AG09309 (cell line): Measurements from ENCODE around the gene EAPP.
A peak's percentile ranks its signal among the peaks of the same experiment; 100 is the strongest.
"Not testable (repeated sequence)": the region's sequence is repeated elsewhere in the genome, so short reads cannot be mapped to it uniquely, and the experiment has no call there.

Experiments
- DNase-seq: peaks from one replicate; pipeline ENCODE4 v3.0.0-alpha.2; 2010; ENCODE audit warnings: low read depth
- H3K4me3 ChIP-seq: 2 replicates; pipeline ENCODE4 v1.5.1; 2011; ENCODE audit warnings: mild to moderate bottlenecking, low read depth, low read length, moderate library complexity; ENCODE audit not compliant: control insufficient read depth
- TF ChIP-seq, protein P1 (sequence below): IDR thresholded peaks from 2 replicates; pipeline ENCODE4 v1.5.1; 2011; ENCODE audit warnings: mild to moderate bottlenecking, low read depth, low read length, inconsistent platforms; ENCODE audit not compliant: insufficient read depth, control insufficient read depth; ENCODE audit errors: missing control alignments

The EAPP gene

DNA sequence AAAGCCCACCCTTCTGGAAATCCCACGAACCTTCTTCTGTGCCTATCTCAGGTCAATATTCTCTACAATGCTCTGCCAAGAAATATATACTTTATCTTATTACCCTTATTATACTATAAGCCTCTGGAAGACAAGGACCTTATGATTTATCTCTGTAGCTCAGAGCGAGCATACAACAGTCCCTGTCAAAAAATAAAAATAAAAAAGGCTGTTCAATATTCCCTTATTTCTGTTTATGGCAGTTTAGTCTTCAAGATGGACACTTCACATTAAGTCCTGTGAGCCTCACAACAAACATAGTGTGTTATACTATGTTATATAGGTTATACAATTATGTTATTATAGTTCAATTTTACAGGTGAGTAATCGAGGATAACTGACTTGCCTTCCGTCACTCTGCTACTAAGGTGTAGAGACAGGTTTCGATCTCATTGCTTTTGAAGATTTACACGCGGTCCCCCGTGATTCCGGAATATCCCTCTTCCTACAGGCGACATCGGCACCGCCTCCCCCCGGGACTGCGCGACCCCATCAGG is 562 bp downstream of the EAPP start:
- peak overlapping the region; percentile 74 for H3K4me3 ChIP-seq
- TF ChIP-seq, protein P1, sequence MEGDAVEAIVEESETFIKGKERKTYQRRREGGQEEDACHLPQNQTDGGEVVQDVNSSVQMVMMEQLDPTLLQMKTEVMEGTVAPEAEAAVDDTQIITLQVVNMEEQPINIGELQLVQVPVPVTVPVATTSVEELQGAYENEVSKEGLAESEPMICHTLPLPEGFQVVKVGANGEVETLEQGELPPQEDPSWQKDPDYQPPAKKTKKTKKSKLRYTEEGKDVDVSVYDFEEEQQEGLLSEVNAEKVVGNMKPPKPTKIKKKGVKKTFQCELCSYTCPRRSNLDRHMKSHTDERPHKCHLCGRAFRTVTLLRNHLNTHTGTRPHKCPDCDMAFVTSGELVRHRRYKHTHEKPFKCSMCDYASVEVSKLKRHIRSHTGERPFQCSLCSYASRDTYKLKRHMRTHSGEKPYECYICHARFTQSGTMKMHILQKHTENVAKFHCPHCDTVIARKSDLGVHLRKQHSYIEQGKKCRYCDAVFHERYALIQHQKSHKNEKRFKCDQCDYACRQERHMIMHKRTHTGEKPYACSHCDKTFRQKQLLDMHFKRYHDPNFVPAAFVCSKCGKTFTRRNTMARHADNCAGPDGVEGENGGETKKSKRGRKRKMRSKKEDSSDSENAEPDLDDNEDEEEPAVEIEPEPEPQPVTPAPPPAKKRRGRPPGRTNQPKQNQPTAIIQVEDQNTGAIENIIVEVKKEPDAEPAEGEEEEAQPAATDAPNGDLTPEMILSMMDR, result no peak
- DNase-seq, result no peak

- peak overlapping the region; percentile 74; the same call in 1 of the 2 replicates for H3K4me3 ChIP-seq
- not testable (repeated sequence) for DNase-seq
Observed at GRCh38 chr14:34538096-34538495, 1.4 kb downstream of the EAPP start.

DNA sequence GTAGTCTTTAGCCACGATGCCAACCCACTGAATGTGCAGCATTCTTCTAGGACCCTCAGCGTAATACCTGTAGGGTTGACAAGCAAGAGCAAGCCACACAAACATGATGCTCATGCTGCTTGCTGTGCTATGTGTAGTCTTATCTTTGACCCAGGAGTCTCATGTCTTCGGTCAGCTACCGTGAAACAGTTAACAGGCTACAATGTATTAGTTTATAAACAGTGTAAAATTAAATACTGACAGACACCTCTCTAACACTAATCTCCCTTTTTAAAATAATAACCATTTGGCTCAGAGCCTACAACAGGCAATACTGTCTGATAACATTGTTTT is 1.9 kb downstream of the EAPP start:
- TF ChIP-seq, protein P1, result no peak
- no peak overlapping the region for H3K4me3 ChIP-seq
- no peak for DNase-seq

DNA sequence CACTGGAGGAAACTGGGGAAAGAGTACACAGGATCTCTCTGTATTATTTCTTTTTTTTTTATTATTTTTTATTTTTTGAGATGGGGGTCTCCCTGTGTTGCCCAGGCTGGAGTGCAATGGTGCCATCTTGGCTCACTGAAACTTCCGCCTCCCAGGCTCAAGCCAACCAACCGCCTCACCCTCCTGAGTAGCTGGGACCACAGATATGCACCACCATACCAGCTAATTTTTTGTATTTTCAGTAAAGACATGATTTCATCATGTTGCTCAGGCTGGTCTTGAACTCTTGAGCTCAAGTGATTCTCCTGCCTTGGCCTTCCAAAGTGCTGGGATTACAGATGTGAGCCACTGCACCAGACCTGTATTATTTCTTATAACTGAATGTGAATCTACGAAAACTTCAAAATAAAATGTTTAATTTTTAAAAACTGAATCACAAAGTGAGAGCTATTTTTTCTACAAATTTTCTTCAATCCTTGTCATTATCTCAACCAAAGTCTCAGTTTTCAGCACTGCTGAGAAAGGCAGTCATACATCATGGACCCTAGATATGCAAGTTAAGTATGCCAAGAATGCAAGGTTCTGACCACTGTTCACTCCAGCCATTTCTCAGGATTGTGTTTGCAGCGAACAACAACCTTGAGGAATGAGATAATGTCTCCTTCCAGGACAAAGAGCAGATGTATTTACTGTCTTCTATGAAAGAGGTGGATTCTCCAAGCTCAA is 2.4 kb downstream of the EAPP start:
- H3K4me3 ChIP-seq, result no peak overlapping the region
- TF ChIP-seq, protein P1, result no peak
- no peak for DNase-seq

GRCh38 chr14:34527591-34527990 is 11.9 kb downstream of the EAPP start:
- no peak overlapping the region for H3K4me3 ChIP-seq
- DNase-seq, result no peak
- TF ChIP-seq, protein P1, result no peak

GRCh38 chr14:34524216-34524615 is 15.3 kb downstream of the EAPP start:
- not testable (repeated sequence) for H3K4me3 ChIP-seq, DNase-seq

- TF ChIP-seq, protein P1, result no peak
- no peak for DNase-seq
- H3K4me3 ChIP-seq, result no peak overlapping the region
Observed at GRCh38 chr14:34522496-34522895, 17.0 kb downstream of the EAPP start.

- not testable (repeated sequence) for H3K4me3 ChIP-seq, DNase-seq
Observed at GRCh38 chr14:34521071-34521470, 18.4 kb downstream of the EAPP start.

DNA sequence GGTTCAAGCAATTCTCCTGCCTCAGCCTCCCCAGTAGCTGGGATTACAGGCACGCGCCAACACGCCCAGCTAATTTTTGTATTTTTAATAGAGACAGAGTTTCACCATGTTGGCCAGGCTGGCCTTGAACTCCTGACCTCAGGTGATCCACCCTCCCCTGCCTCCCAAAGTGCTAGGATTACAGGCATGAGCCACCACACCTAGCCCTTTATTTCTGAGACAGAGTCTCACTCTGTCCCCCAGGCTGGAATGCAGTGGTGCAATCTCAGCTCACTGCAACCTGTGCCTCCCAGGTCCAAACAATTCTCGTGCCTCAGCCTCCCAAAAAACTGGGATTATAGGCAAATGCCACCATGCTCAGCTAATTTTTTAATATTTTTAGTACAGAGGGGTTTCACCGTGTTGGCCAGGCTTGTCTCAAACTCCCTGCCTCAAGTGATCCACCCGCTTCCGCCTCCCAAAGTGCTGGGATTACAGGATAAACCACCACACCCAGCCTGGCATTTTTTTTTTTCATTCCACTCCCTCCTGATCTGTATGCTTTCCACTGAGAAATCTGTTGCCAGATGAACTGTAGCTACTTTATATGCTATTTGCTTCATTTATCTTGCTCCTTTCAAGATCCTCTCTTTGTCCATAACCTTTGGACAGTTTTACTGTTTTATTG is 19.1 kb downstream of the EAPP start:
- not testable (repeated sequence) for H3K4me3 ChIP-seq, DNase-seq
